Tibial artery (tissue), 4 donors: ENCODE results near the gene KNCN.

ENCODE experiments used
- DNase-seq, 2 donors: peaks; one replicate each; pipeline ENCODE4 v3.0.0-alpha.2; 2019
- H3K27ac ChIP-seq, 2 donors: fragments of 200-600 bp; sonication (generic) in 1 of 2; 1 replicate in 1 of 2; 2 replicates in 1 of 2; pipeline ENCODE4 v1.5.1; 2018 to 2019; ENCODE audit warnings: mild to moderate bottlenecking in 1 of 2
- H3K27me3 ChIP-seq, 2 donors: fragments of 200-600 bp; sonication (generic) in 1 of 2; one replicate each; pipeline versions ENCODE4 v1.5.1 to v1.6.0; 2016 to 2019
- H3K36me3 ChIP-seq, 3 donors: fragments of 200-600 bp; sonication (generic) in 2 of 3; one replicate each; pipeline ENCODE4 v1.5.1; 2016 to 2019; ENCODE audit warnings: mild to moderate bottlenecking in 2 of 3
- H3K4me1 ChIP-seq, 4 donors: fragments of 200-600 bp; sonication (generic) in 2 of 4; 1 replicate in 3 of 4; 2 replicates in 1 of 4; pipeline ENCODE4 v1.5.1; 2016 to 2019
- H3K4me3 ChIP-seq, 2 donors: fragments of 200-600 bp; sonication (generic) in 1 of 2; 1 replicate in 1 of 2; 2 replicates in 1 of 2; pipeline ENCODE4 v1.5.1; 2018 to 2019; ENCODE audit warnings: mild to moderate bottlenecking in 2 of 2
- H3K9me3 ChIP-seq, 3 donors: fragments of 200-600 bp; sonication (generic) in 1 of 3; one replicate each; pipeline ENCODE4 v1.5.1; 2016 to 2019
- CTCF ChIP-seq, 2 experiments: fragments of 200-600 bp in 1 of 2; fragments of 450-650 bp in 1 of 2; IDR thresholded peaks; one replicate each; pipeline ENCODE4 v1.5.1; 2017 to 2019; ENCODE audit warnings: antibody characterized with exemption in 2 of 2, mild to moderate bottlenecking in 1 of 2, moderate library complexity in 1 of 2
- intact Hi-C: fragments of 100-400 bp; cut with DNase I; formaldehyde crosslinking; loops from one replicate; pipeline ENCODE4 v1.15.0; 2023; ENCODE audit warnings: low total_unique reads

KNCN gene

DNA sequence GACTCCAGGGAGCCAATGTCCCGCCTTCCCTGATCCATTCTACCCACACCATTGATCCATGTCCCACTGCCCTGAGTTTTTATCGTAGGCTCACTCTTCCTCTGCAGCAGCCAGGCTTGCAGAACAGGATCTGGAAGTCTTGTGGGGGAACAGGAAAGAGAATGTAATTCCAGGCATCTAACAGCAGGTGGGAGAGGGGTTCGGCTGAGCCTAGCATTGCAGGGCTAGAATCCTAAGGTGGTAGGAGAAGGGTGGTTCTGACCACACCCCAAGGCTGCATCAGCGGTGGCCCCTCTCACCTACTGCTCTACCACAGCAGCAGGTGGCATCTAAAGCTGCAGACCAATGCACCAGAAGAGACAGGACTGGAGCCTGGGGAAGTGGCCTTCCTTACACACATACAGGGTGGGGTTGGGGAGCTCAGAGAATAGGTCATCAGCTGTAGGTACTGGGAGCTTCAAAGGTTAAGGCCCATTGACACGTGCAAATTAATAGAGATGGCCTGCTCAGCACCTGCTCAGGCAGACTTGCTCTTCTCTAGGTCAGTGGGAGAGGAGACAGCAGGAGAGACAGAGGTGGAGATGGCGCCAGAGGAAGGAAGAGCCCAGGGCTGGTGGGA, 20.5 kb downstream of the KNCN start:
- Histone ChIP-seq H3K9me3 (no peaks in the 10 kb centered on the region), H3K27ac (no peak overlapping the region), H3K4me1 (peaks cover 0 to 14% (median 6%) of the 10 kb centered on the region in 4 donors), H3K27me3 (peaks cover 0 to 42% of the 10 kb centered on the region in 2 donors), H3K4me3 (no peak overlapping the region), H3K36me3 (no peaks in the 10 kb centered on the region)
- TF ChIP-seq CTCF (IDR thresholded peaks at IDR 0.05), result no peak
- intact Hi-C loops, result no loop called here
- DNase-seq, result no peak

DNA sequence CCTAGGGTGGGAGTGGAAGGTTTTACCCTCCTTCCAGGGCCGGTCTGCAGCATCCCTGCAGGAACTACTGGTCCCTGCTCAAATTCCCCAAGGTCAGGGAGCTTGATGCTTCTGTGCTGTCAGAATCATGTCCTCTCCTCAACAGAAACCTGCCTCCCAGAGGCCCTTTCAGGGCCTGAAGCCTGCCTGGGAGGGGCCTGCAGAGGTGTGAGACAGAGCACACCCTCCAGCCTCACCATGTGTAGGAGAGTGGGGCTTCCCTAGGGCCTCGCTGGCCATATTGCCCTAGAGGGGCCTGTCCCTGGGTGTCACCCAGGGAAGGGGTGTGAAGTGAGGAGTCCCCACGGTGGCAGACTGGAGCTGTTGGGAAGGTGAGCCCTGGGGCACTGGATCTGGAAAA, 21.1 kb downstream of the KNCN start:
- TF ChIP-seq CTCF (IDR thresholded peaks at IDR 0.05), result no peak
- DNase-seq, result no peak
- Histone ChIP-seq H3K4me3 (no peak overlapping the region), H3K27ac (no peak overlapping the region), H3K27me3 (peaks cover 0 to 48% of the 10 kb centered on the region in 2 donors), H3K9me3 (no peaks in the 10 kb centered on the region), H3K4me1 (peaks cover 0 to 14% (median 6%) of the 10 kb centered on the region in 4 donors), H3K36me3 (no peaks in the 10 kb centered on the region)
- intact Hi-C loops, result no loop called here

DNA sequence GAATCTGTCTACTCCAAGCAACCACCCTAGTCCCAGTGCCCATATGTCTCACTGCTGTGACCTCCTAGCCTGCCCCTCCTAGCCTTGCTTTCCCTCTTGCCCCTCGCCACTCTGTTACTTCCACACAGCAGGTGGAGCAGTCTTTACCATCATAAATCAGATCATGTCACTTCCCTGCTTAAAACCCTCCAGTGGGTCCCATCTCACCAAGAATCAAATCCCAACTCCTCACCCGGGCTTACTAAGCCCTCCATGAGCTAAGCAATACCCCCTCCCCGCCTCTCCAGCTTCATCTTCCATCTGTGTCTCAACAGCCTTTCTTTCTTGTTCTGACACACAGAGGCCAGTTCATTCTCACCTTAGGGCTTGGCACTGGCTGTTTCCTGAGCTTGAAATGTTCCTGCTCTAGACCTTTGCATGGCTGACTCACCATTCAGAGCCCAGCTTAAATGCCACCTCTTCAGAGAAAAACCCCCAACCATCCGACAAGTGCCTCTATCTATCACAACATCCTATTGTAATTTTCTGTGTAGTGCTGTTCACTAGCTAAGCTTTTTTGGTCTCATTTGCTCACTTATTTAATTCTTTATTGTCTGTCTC, 22.3 kb downstream of the KNCN start:
- DNase-seq, result no peak
- Histone ChIP-seq H3K4me1 (peaks cover 0 to 14% (median 6%) of the 10 kb centered on the region in 4 donors), H3K4me3 (no peak overlapping the region), H3K27me3 (peaks cover 0 to 51% of the 10 kb centered on the region in 2 donors), H3K36me3 (no peaks in the 10 kb centered on the region), H3K27ac (no peak overlapping the region), H3K9me3 (no peaks in the 10 kb centered on the region)
- TF ChIP-seq CTCF (IDR thresholded peaks at IDR 0.05), result no peak
- intact Hi-C loops, result loop anchor here (5.0 kb wide), 1 partner anchor 52 kb away; no protein-coding TSS in a partner anchor

- no peak for DNase-seq
- no peak for TF ChIP-seq CTCF (IDR thresholded peaks at IDR 0.05)
Observed at GRCh38 chr1:46528297-46528955, 23.0 kb downstream of the KNCN start.

GRCh38 chr1:46527474-46528296, 23.8 kb downstream of the KNCN start:
- Histone ChIP-seq H3K36me3 (no peaks in the 10 kb centered on the region), H3K4me1 (peaks cover 0 to 8% (median under 1%) of the 10 kb centered on the region in 4 donors), H3K27me3 (peaks cover 0 to 51% of the 10 kb centered on the region in 2 donors), H3K4me3 (no peak overlapping the region), H3K9me3 (no peaks in the 10 kb centered on the region), H3K27ac (no peak overlapping the region)
- TF ChIP-seq CTCF (IDR thresholded peaks at IDR 0.05), result peak; percentile 88 to 93
- peak; percentile 84 to 87 for DNase-seq
- intact Hi-C loops, result loop anchor here (1.0 to 5.0 kb wide), 3 partner anchors 50 to 121 kb away; no protein-coding TSS in a partner anchor

More at GRCh38 chr1:46528297-46528955, 23.0 kb downstream of the KNCN start:
- H3K4me3 ChIP-seq, result no peak overlapping the region
- H3K27ac ChIP-seq, result no peak overlapping the region
- peaks cover 0 to 51% of the 10 kb centered on the region in 2 donors for H3K27me3 ChIP-seq
- intact Hi-C loops, result loop anchor here (1.0 to 5.0 kb wide), 2 partner anchors 51 to 122 kb away; no protein-coding TSS in a partner anchor
- H3K9me3 ChIP-seq, result no peaks in the 10 kb centered on the region
- H3K4me1 ChIP-seq, result peaks cover 0 to 10% (median 3%) of the 10 kb centered on the region in 4 donors
- H3K36me3 ChIP-seq, result no peaks in the 10 kb centered on the region
